Trophoblast cell (in vitro differentiated cells and primary cell): Measurements from ENCODE around the gene CCDC54.

ENCODE experiments used
- DNase-seq, 2 donors: peaks; one replicate each; pipeline ENCODE4 v3.0.0-alpha.2; 2016
- H2AFZ ChIP-seq: 2 replicates; pipeline ENCODE4 v1.6.1; 2013; ENCODE audit warnings: low read length, moderate library complexity, mild to moderate bottlenecking; ENCODE audit not compliant: insufficient read depth, poor library complexity
- H2AK5ac ChIP-seq: 2 replicates; pipeline ENCODE4 v1.6.1; 2013; ENCODE audit warnings: mild to moderate bottlenecking, low read length
- H2BK120ac ChIP-seq: 2 replicates; pipeline ENCODE4 v1.6.1; 2013; ENCODE audit warnings: low read length, mild to moderate bottlenecking, moderate library complexity; ENCODE audit not compliant: insufficient read depth, poor library complexity
- H2BK12ac ChIP-seq: 2 replicates; pipeline ENCODE4 v1.6.1; 2013; ENCODE audit warnings: mild to moderate bottlenecking, low read length, moderate library complexity
- H2BK5ac ChIP-seq: 2 replicates; pipeline ENCODE4 v1.6.1; 2013; ENCODE audit warnings: low read length, low read depth, moderate library complexity, mild to moderate bottlenecking; ENCODE audit not compliant: poor library complexity
- H3K14ac ChIP-seq: 2 replicates; pipeline ENCODE4 v1.6.1; 2013; ENCODE audit warnings: mild to moderate bottlenecking, low read length
- H3K18ac ChIP-seq: 2 replicates; pipeline ENCODE4 v1.6.1; 2013; ENCODE audit warnings: mild to moderate bottlenecking, low read length
- H3K23ac ChIP-seq: 2 replicates; pipeline ENCODE4 v1.6.1; 2013; ENCODE audit warnings: low read length
- H3K27ac ChIP-seq: 2 replicates; pipeline ENCODE4 v1.5.1; 2013; ENCODE audit warnings: low read depth, mild to moderate bottlenecking, inconsistent platforms, low read length, moderate library complexity
- H3K27me3 ChIP-seq: 2 replicates; pipeline ENCODE4 v1.6.1; 2013; ENCODE audit warnings: inconsistent platforms, mild to moderate bottlenecking, low read length, moderate library complexity; ENCODE audit not compliant: insufficient read depth
- H3K36me3 ChIP-seq, 2 experiments: 1 replicate in 1 of 2; 2 replicates in 1 of 2; pipeline ENCODE4 v1.6.1; 2013; ENCODE audit warnings: low read length in 2 of 2, mild to moderate bottlenecking in 2 of 2, moderate library complexity in 1 of 2; ENCODE audit not compliant: insufficient read depth in 2 of 2, control insufficient read depth in 1 of 2
- H3K4ac ChIP-seq: 2 replicates; pipeline ENCODE4 v1.6.1; 2013; ENCODE audit warnings: low read depth, mild to moderate bottlenecking, low read length, moderate library complexity
- H3K4me1 ChIP-seq, 2 experiments: 1 replicate in 1 of 2; 2 replicates in 1 of 2; pipeline ENCODE4 v1.6.1; 2013; ENCODE audit warnings: low read length in 2 of 2, mild to moderate bottlenecking in 2 of 2, moderate library complexity in 1 of 2; ENCODE audit not compliant: insufficient read depth in 2 of 2, control insufficient read depth in 1 of 2
- H3K4me2 ChIP-seq: 2 replicates; pipeline ENCODE4 v1.6.1; 2013; ENCODE audit warnings: inconsistent platforms, mild to moderate bottlenecking, low read length, moderate library complexity
- H3K4me3 ChIP-seq: 2 replicates; pipeline ENCODE4 v1.5.1; 2013; ENCODE audit warnings: mild to moderate bottlenecking, low read depth, low read length, inconsistent platforms
- H3K79me1 ChIP-seq: one replicate; pipeline ENCODE4 v1.6.1; 2013; ENCODE audit warnings: low read length
- H3K79me2 ChIP-seq: 2 replicates; pipeline ENCODE4 v1.6.1; 2013; ENCODE audit warnings: low read length, mild to moderate bottlenecking; ENCODE audit not compliant: control insufficient read depth, insufficient read depth, poor library complexity
- H3K9ac ChIP-seq: 2 replicates; pipeline ENCODE4 v1.6.1; 2013; ENCODE audit warnings: mild to moderate bottlenecking, low read length
- H3K9me3 ChIP-seq: 2 replicates; pipeline ENCODE4 v1.6.1; 2013; ENCODE audit warnings: low read depth, mild to moderate bottlenecking, control low read depth, inconsistent platforms, low read length; ENCODE audit not compliant: insufficient read depth
- H4K12ac ChIP-seq: 2 replicates; pipeline ENCODE4 v1.6.1; 2013; ENCODE audit warnings: low read depth, mild to moderate bottlenecking, low read length, moderate library complexity
- H4K8ac ChIP-seq: 2 replicates; pipeline ENCODE4 v1.6.1; 2013; ENCODE audit warnings: low read depth, mild to moderate bottlenecking, low read length, moderate library complexity
- H4K91ac ChIP-seq: one replicate; pipeline ENCODE4 v1.6.1; 2013; ENCODE audit warnings: low read depth, mild to moderate bottlenecking, low read length, moderate library complexity
- WGBS: extraction: QIAGEN DNeasy Blood & Tissue Kit; methylation state at CpG from one replicate; pipeline ENCODE4 v1.1.7; 2013; ENCODE audit warnings: missing lambda C conversion rate; ENCODE audit not compliant: insufficient read length, insufficient coverage; ENCODE audit errors: extremely low coverage; 5-methylcytosine and 5-hydroxymethylcytosine counted together

The CCDC54 gene

DNA sequence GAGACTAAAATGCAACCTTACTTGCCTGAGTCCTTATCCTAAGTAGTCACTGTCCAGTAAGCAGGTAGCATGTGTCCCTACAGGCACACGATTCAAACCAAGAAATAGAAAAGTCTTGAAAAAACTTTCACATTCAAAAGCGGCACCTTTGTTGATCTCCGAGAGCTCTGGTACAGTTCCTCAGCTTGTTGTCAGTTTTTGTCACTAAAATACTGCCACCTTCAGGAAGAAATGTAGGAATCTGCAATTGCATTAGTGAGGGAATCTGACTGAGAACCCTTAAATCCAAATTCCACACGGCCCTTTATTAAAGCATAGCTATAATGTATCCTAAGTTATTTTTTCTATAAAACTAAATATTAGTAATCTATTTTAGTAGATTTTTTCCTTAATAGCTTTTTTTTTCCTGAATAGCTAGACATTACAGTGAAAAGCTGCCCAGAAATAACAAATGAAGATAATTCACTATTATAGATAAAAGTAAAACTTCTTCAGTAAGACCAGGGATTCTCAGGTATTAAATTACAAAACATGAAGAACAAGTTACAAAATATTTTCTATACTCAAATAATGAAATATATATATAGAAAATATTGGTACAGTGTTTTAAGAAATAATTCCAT lies 44.0 kb downstream of the CCDC54 start:
- no peak overlapping the region for H2BK5ac ChIP-seq
- peaks cover 6% of the 10 kb centered on the region for H3K79me1 ChIP-seq
- no peaks in the 10 kb centered on the region for H3K79me2 ChIP-seq
- H3K4ac ChIP-seq: no peak overlapping the region
- no CpG with 5 or more reads among the region's 4 CpGs for WGBS
- no peak overlapping the region for H3K9ac ChIP-seq
- H4K8ac ChIP-seq: no peak overlapping the region
- no peak overlapping the region for H3K27ac ChIP-seq
- H3K4me3 ChIP-seq: no peak overlapping the region
- no peaks in the 10 kb centered on the region for H3K36me3 ChIP-seq
- no peaks in the 10 kb centered on the region for H3K27me3 ChIP-seq
- no peak overlapping the region for H4K12ac ChIP-seq
- no peak overlapping the region for H3K4me2 ChIP-seq
- H3K18ac ChIP-seq: no peak overlapping the region
- no peaks in the 10 kb centered on the region for H3K9me3 ChIP-seq
- no peak overlapping the region for H2BK12ac ChIP-seq
- H2AK5ac ChIP-seq: no peak overlapping the region
- peak; percentile 35 to 87 for DNase-seq
- H3K4me1 ChIP-seq: peaks cover 2 to 4% of the 10 kb centered on the region in 2 experiments
- H3K14ac ChIP-seq: no peak overlapping the region
- no peak overlapping the region for H4K91ac ChIP-seq
- H3K23ac ChIP-seq: no peak overlapping the region
- no peak overlapping the region for H2BK120ac ChIP-seq
- no peak overlapping the region for H2AFZ ChIP-seq

DNA sequence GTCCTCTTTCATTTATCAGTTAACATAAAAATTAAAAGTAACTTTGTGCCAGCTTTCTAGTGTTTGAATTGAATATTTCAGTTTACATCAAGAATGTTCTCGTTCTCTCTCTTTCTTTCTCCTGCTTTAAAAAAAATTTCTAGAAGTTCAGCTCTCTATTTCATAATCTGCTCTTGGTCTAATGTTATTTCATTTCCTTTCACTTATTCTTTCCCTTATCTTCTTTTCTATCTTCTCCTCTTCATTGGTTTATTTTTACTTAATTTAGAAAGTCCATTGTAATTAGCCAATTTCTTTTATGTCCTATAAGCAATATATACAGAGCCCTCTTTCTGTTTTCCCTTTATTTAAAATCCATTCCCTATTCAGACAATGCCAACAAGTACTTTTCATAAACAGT lies 44.6 kb downstream of the CCDC54 start:
- Histone ChIP-seq H3K18ac (no peak overlapping the region), H2AFZ (no peak overlapping the region), H2BK5ac (no peak overlapping the region), H4K8ac (no peak overlapping the region), H3K79me2 (no peaks in the 10 kb centered on the region), H3K14ac (no peak overlapping the region), H3K27ac (no peak overlapping the region), H3K4me3 (no peak overlapping the region), H3K4me1 (no peaks in the 10 kb centered on the region), H3K79me1 (peaks cover 2% of the 10 kb centered on the region), H3K23ac (no peak overlapping the region), H4K91ac (no peak overlapping the region), H2BK120ac (no peak overlapping the region), H3K4ac (no peak overlapping the region), H4K12ac (no peak overlapping the region), H2AK5ac (no peak overlapping the region), H3K27me3 (no peaks in the 10 kb centered on the region), H2BK12ac (no peak overlapping the region), H3K4me2 (no peak overlapping the region), H3K9me3 (no peaks in the 10 kb centered on the region), H3K9ac (no peak overlapping the region), H3K36me3 (no peaks in the 10 kb centered on the region)
- WGBS: no CpG with 5 or more reads among the region's 1 CpG
- no peak for DNase-seq

DNA sequence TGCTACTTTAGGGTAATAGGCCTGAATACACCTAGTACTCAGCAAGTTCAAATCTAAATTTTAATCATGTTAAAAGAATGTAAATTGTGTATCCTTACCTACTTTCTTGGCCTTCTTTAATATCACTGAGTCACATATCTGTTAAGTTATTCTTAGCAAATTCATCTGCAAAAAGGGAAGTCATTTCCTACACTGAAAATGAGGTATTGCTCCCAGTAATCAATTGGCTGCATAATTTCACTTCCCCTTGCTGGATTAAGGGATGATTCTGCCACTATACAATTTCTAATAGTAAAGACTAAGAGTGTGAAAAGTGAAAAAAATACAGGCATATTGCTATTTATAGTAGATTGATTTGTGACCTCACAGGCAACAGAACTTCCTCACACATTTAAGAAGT lies 47.8 kb downstream of the CCDC54 start:
- H3K79me1 ChIP-seq: peaks cover 2% of the 10 kb centered on the region
- no peak for DNase-seq
- no peaks in the 10 kb centered on the region for H3K9me3 ChIP-seq
- no peak overlapping the region for H3K18ac ChIP-seq
- H3K36me3 ChIP-seq: no peaks in the 10 kb centered on the region
- H2BK12ac ChIP-seq: no peak overlapping the region
- no peak overlapping the region for H2AFZ ChIP-seq
- H3K23ac ChIP-seq: no peak overlapping the region
- H3K4me3 ChIP-seq: no peak overlapping the region
- H3K4me1 ChIP-seq: peaks cover 0 to under 1% of the 10 kb centered on the region in 2 experiments
- H4K91ac ChIP-seq: no peak overlapping the region
- no peaks in the 10 kb centered on the region for H3K27me3 ChIP-seq
- H2BK5ac ChIP-seq: no peak overlapping the region
- no peak overlapping the region for H3K9ac ChIP-seq
- no peak overlapping the region for H4K8ac ChIP-seq
- no peak overlapping the region for H4K12ac ChIP-seq
- no peak overlapping the region for H3K14ac ChIP-seq
- H3K27ac ChIP-seq: no peak overlapping the region
- H3K79me2 ChIP-seq: no peaks in the 10 kb centered on the region
- H3K4ac ChIP-seq: no peak overlapping the region
- H2AK5ac ChIP-seq: no peak overlapping the region
- H2BK120ac ChIP-seq: no peak overlapping the region
- no peak overlapping the region for H3K4me2 ChIP-seq

DNA sequence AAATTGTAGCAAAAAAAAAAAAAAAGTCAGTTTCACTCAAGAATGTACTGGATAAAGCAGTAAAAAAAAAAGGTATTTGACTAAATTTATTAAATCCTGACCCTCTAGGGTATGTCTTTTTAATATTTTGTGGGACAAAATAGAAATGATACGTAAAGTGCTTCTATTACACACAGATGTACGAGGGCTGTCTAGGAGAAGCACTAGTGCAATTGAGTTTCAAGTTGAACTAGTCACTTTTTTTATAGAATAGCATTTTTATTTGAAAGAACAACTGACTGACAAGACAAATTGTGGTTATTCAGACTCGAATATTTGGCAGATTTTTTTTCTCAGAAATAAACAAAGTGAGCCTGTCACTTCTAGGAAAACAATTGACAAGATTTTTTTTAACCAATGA lies 49.0 kb downstream of the CCDC54 start:
- Histone ChIP-seq H3K79me2 (no peaks in the 10 kb centered on the region), H2BK12ac (no peak overlapping the region), H3K4me1 (peaks cover 0 to 9% of the 10 kb centered on the region in 2 experiments), H2BK5ac (no peak overlapping the region), H3K4me3 (no peak overlapping the region), H3K79me1 (peaks cover 4% of the 10 kb centered on the region), H4K91ac (no peak overlapping the region), H4K12ac (no peak overlapping the region), H3K23ac (no peak overlapping the region), H4K8ac (no peak overlapping the region), H2AFZ (no peak overlapping the region), H3K18ac (no peak overlapping the region), H2AK5ac (no peak overlapping the region), H3K27ac (no peak overlapping the region), H3K36me3 (no peaks in the 10 kb centered on the region), H3K9ac (no peak overlapping the region), H3K27me3 (no peaks in the 10 kb centered on the region), H3K9me3 (no peaks in the 10 kb centered on the region), H3K14ac (no peak overlapping the region), H2BK120ac (no peak overlapping the region), H3K4me2 (no peak overlapping the region), H3K4ac (no peak overlapping the region)
- DNase-seq: no peak
- WGBS: no CpG with 5 or more reads among the region's 3 CpGs
